Fibroblast of lung (primary cell): ENCODE data around the gene PLA2G4B.

ENCODE experiments used
- EZH2 ChIP-seq: IDR thresholded peaks from 2 replicates; pipeline ENCODE4 v1.5.1; 2012; ENCODE audit warnings: low read length, control low read depth, mild to moderate bottlenecking; ENCODE audit errors: missing control alignments
- TF ChIP-seq, protein P1 (sequence below), 2 donors: IDR thresholded peaks in 1 of 2; conservative IDR thresholded peaks in 1 of 2; 1 replicate in 1 of 2; 2 replicates in 1 of 2; pipeline ENCODE4 v1.5.1; 2011 to 2012; ENCODE audit warnings: low read length in 2 of 2, control low read depth in 1 of 2, inconsistent platforms in 1 of 2, low read depth in 1 of 2, mild to moderate bottlenecking in 1 of 2

DNA sequence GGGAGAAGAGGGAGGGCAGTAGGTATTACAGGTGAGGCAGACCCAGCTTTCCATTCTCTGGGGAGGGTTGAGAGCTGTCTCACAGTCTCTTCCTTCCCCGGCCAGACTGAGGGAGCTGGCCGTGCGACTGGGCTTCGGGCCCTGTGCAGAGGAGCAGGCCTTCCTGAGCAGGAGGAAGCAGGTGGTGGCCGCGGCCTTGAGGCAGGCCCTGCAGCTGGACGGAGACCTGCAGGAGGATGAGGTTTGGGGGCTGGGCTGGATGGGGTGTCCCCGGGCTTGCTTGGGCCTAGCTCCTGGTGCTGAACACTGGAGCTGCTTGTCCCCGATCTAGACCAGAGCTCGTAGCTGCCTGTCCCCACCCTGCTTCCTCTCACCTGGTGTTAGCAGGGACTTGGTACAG is 4.9 kb downstream of the PLA2G4B start:
- no peak for TF ChIP-seq EZH2
- TF ChIP-seq, protein P1, sequence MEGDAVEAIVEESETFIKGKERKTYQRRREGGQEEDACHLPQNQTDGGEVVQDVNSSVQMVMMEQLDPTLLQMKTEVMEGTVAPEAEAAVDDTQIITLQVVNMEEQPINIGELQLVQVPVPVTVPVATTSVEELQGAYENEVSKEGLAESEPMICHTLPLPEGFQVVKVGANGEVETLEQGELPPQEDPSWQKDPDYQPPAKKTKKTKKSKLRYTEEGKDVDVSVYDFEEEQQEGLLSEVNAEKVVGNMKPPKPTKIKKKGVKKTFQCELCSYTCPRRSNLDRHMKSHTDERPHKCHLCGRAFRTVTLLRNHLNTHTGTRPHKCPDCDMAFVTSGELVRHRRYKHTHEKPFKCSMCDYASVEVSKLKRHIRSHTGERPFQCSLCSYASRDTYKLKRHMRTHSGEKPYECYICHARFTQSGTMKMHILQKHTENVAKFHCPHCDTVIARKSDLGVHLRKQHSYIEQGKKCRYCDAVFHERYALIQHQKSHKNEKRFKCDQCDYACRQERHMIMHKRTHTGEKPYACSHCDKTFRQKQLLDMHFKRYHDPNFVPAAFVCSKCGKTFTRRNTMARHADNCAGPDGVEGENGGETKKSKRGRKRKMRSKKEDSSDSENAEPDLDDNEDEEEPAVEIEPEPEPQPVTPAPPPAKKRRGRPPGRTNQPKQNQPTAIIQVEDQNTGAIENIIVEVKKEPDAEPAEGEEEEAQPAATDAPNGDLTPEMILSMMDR (conservative IDR thresholded peaks at IDR 0.05 in 1 of 2, IDR thresholded peaks at IDR 0.05 in 1 of 2; ENCODE audit: low read depth in 1 of 2, low read length in 2 of 2): no peak
